ENCODE results near the gene SGCA.

- TF ChIP-seq CTCF (IDR thresholded peaks at IDR 0.05) (no peak), EP300 (IDR thresholded peaks at IDR 0.05) (no peak), POLR2A (IDR thresholded peaks at IDR 0.05) (no peak), POLR2AphosphoS5 (IDR thresholded peaks at IDR 0.05) (no peak)
These were observed 38.6 kb downstream of the SGCA start for GRCh38 chr17:50204431-50204830.
